Measurements from ENCODE around the gene CCDC167.

DNA sequence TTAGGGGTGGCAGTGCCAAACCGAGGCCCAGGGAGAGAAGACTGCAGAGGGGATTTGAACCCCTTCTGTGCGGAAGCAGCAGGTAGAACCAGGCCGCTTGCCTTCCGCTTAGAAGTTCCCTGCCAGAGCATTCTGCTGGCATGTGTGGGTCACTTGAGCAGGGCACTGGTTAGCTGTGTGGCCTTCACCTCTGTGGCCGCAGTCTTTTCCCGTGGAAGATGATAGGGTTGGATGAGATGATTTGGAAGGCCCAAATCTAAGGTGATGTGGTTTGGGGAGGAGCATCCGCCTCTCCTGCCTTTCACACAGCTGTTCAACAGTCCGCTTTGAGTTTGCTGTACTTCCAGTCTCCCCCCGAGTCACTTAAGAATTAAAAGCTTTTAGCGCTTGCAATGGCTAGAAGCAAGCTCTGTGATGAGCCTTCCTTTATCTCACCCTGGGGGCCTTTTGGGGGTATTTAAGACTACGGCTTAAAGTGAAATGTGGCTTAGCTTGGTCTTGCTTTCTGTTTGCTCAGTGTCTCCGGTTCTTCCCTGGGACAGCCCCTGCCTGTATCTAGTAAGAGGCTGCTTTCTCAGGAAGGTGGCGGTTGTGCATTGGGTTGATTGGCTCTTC, 65.9 kb downstream of the CCDC167 start:
- TF ChIP-seq EP300 (IDR thresholded peaks at IDR 0.05; ENCODE audit: borderline replicate concordance) (no peak), TAF1 (IDR thresholded peaks at IDR 0.05; ENCODE audit: low read depth) (no peak), RAD21 (IDR thresholded peaks at IDR 0.05; ENCODE audit: low read depth) (no peak), CREB1 (IDR thresholded peaks at IDR 0.05; ENCODE audit: low read depth) (no peak), YY1 (IDR thresholded peaks at IDR 0.05; ENCODE audit: low read depth) (no peak), TCF12 (IDR thresholded peaks at IDR 0.05; ENCODE audit: low read depth) (no peak), FOXM1 (IDR thresholded peaks at IDR 0.05; ENCODE audit: borderline replicate concordance, low read depth) (no peak)

Data from Ishikawa (cell line).